Smooth muscle cell (in vitro differentiated cells): Measurements from ENCODE around the gene PDE3B. TPM values are rescaled to one million over a fixed set of nuclear protein-coding genes. Genes with fewer than 3 reads are reported as not detected.

ENCODE experiments used
- DNase-seq: peaks from one replicate; lab custom pipeline; 2025; ENCODE audit not compliant: unreplicated experiment; lab: John Stamatoyannopoulos, UW
- H2AFZ ChIP-seq: fragments of 200-600 bp; sonication (generic); 2 replicates; pipeline ENCODE4 v1.6.0; 2016; ENCODE audit warnings: antibody characterized with exemption, low read depth, mild to moderate bottlenecking
- H3F3A ChIP-seq: fragments of 200-600 bp; sonication (generic); 2 replicates; pipeline ENCODE4 v1.6.0; 2017; ENCODE audit warnings: antibody characterized with exemption, low read depth
- H3K27ac ChIP-seq: fragments of 200-600 bp; sonication (generic); 2 replicates; pipeline ENCODE4 v1.5.1; 2016; ENCODE audit warnings: low read depth, mild to moderate bottlenecking
- H3K27me3 ChIP-seq: fragments of 200-600 bp; sonication (generic); 2 replicates; pipeline ENCODE4 v1.6.1; 2016; ENCODE audit warnings: low read depth, mild to moderate bottlenecking
- H3K36me3 ChIP-seq: fragments of 200-600 bp; sonication (generic); 2 replicates; pipeline ENCODE4 v1.5.1; 2016; ENCODE audit warnings: low read depth
- H3K4me1 ChIP-seq: fragments of 200-600 bp; sonication (generic); 2 replicates; pipeline ENCODE4 v1.5.1; 2016; ENCODE audit warnings: low read depth
- H3K4me2 ChIP-seq: fragments of 200-600 bp; sonication (generic); 2 replicates; pipeline ENCODE4 v1.6.0; 2016; ENCODE audit warnings: mild to moderate bottlenecking
- H3K4me3 ChIP-seq: fragments of 200-600 bp; sonication (generic); 2 replicates; pipeline ENCODE4 v1.5.1; 2016; ENCODE audit warnings: mild to moderate bottlenecking
- H3K79me2 ChIP-seq: fragments of 200-600 bp; sonication (generic); 2 replicates; pipeline ENCODE4 v1.6.0; 2016; ENCODE audit warnings: low read depth, mild to moderate bottlenecking
- H3K9ac ChIP-seq: fragments of 200-600 bp; sonication (generic); 2 replicates; pipeline ENCODE4 v1.6.0; 2016; ENCODE audit warnings: low read depth
- H3K9me3 ChIP-seq: fragments of 200-600 bp; sonication (generic); replicated peaks from 2 replicates; pipeline ENCODE4 v1.5.1; 2016; ENCODE audit warnings: low read depth
- H4K20me1 ChIP-seq: fragments of 200-600 bp; sonication (generic); 2 replicates; pipeline ENCODE4 v1.6.0; 2016; ENCODE audit warnings: low read depth
- WGBS: methylation state at CpG from one replicate; pipeline ENCODE4 v1.1.7; 2016; ENCODE audit warnings: low lambda C conversion rate; 5-methylcytosine and 5-hydroxymethylcytosine counted together
- polyA plus RNA-seq: library from polyadenylated mRNA; unstranded; fragments of >200 nt; fragmentation: Nextera tagmentation; extraction: Ambion mirVana; gene quantifications from 2 replicates; pipeline ENCODE4 v1.2.1, GENCODE V29; 2016
- total RNA-seq: library from RNA; depleted of rRNA; stranded (reverse); fragments of >200 nt; gene quantifications from 2 replicates; pipeline ENCODE4 v1.2.3, GENCODE V29; 2014
- TF ChIP-seq, protein P1 (sequence below): fragments of 200-600 bp; sonication (generic); IDR thresholded peaks from 2 replicates; pipeline ENCODE4 v1.5.1; 2017; ENCODE audit warnings: borderline replicate concordance, mild to moderate bottlenecking, antibody characterized with exemption; ENCODE audit not compliant: insufficient read depth, poor library complexity, severe bottlenecking

Gene PDE3B
- total and polyA plus RNA-seq, 2 experiments from 2014 or later = 1.7 to 1.8 TPM

DNA sequence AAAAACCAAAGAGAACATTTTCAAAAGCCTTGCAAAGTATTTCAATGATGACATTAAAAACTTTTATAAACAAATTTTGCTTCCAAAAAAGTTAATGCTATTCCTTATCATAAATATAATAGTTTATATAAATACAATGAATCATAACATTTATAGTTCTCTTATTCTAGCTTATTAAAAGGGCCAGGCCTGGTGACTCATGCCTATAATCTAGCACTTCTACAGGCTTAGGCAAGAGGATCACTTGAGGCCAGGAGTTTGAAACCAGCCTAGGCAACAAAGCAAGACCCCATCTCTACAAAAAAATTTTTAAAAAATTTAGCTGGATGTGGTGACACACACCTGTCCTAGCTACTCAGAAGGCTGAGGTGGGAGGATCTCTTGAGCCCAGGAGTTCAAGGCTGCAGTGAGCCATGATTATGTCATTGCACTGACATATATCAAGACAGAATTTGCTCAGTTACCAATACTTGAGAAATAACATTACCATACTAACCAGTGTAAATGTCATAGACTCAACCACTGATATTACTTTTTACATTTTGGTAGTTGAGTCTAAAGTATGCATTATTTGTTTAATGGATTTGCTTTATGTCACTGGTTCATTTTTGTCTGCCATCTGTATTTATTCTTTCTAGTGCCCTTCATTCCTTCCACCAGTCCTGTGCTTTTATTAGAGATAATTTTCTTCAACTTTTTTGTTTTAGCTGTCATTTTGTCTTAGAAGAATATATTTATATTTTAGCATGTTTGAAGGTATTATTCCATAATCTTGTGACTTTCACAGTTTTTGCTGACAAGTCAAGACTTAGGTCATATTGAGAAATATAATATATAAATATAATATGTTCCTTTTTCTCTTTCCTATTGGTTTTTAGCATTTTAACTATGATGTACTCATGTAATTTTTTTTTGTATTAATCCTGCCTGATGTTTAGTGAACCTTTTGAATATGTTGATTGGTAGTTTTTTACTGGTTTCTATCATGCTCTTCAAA, 192.2 kb downstream of the PDE3B start:
- Histone ChIP-seq H3K27ac (no peak overlapping the region), H3K9me3 (no peaks in the 10 kb centered on the region), H3K4me3 (no peak overlapping the region), H3F3A (no peaks in the 10 kb centered on the region), H3K4me1 (no peaks in the 10 kb centered on the region), H3K4me2 (no peak overlapping the region), H3K27me3 (no peaks in the 10 kb centered on the region), H3K79me2 (no peaks in the 10 kb centered on the region), H3K9ac (no peak overlapping the region), H4K20me1 (no peaks in the 10 kb centered on the region), H2AFZ (no peak overlapping the region), H3K36me3 (no peaks in the 10 kb centered on the region)
- TF ChIP-seq, protein P1, sequence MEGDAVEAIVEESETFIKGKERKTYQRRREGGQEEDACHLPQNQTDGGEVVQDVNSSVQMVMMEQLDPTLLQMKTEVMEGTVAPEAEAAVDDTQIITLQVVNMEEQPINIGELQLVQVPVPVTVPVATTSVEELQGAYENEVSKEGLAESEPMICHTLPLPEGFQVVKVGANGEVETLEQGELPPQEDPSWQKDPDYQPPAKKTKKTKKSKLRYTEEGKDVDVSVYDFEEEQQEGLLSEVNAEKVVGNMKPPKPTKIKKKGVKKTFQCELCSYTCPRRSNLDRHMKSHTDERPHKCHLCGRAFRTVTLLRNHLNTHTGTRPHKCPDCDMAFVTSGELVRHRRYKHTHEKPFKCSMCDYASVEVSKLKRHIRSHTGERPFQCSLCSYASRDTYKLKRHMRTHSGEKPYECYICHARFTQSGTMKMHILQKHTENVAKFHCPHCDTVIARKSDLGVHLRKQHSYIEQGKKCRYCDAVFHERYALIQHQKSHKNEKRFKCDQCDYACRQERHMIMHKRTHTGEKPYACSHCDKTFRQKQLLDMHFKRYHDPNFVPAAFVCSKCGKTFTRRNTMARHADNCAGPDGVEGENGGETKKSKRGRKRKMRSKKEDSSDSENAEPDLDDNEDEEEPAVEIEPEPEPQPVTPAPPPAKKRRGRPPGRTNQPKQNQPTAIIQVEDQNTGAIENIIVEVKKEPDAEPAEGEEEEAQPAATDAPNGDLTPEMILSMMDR = no peak
- no peak for DNase-seq

DNA sequence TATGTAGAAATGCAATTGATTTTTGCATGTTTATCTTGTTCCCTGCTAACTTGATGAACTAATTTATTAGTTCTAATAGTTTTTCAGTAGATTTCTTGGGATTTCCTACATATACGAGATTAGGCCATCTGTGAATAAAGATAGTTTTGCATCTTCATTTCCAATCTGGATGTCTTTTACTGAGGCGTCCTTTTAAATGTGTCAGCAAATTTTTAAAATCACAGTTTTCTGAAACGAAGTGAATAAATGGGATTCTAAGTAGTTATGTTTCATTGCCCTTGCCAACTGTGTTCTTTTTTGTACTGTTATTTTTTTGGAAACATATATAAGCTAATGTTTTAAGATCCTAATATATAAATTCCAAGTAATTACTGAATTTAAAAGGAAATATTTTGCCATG, 198.4 kb downstream of the PDE3B start:
- no peak overlapping the region for H3K4me2 ChIP-seq
- no peaks in the 10 kb centered on the region for H4K20me1 ChIP-seq
- no peaks in the 10 kb centered on the region for H3K79me2 ChIP-seq
- DNase-seq = no peak
- H3K4me3 ChIP-seq = no peak overlapping the region
- no peaks in the 10 kb centered on the region for H3K27me3 ChIP-seq
- no peaks in the 10 kb centered on the region for H3F3A ChIP-seq
- no peaks in the 10 kb centered on the region for H3K4me1 ChIP-seq
- H3K9ac ChIP-seq = no peak overlapping the region
- no peaks in the 10 kb centered on the region for H3K9me3 ChIP-seq
- TF ChIP-seq, protein P1 = no peak
- no peak overlapping the region for H2AFZ ChIP-seq
- no peaks in the 10 kb centered on the region for H3K36me3 ChIP-seq
- WGBS = 96% methylated on average over 3 of the region's 3 CpGs
- H3K27ac ChIP-seq = no peak overlapping the region

DNA sequence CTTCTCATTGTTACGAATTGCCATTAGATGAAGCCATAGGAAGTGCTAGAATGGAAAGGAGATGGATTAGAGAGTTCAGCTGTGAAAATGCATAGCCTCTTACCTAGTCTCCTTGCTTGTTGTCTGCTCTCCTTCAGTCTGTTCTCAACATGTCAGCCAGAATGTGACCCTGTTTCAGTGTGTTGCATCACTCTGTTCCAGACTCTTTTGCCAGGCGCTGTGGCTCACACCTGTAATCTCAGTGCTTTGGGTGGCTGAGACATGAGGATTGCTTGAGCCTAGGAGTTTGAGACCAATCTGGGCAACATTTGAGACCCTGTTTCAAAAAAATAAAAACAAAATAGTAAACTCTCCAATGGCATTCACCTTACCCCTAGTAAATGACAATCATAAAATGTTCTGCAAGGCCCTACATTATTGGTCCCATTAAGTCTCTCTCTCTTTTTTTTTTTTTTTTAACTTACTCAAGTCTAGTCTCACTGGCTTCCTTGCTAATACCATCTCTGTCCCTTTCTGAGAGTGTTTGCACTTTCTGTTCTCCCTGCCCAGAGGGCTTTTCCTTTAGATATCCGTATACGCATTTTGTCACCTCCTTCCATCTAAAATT, 209.1 kb downstream of the PDE3B start:
- H3K27ac ChIP-seq = no peak overlapping the region
- no peak overlapping the region for H3K9ac ChIP-seq
- no peaks in the 10 kb centered on the region for H4K20me1 ChIP-seq
- no peak overlapping the region for H3K4me3 ChIP-seq
- H3K9me3 ChIP-seq = no peaks in the 10 kb centered on the region
- H3K4me2 ChIP-seq = no peak overlapping the region
- H2AFZ ChIP-seq = no peak overlapping the region
- no peaks in the 10 kb centered on the region for H3K4me1 ChIP-seq
- H3F3A ChIP-seq = no peaks in the 10 kb centered on the region
- WGBS = 90% methylated on average over 4 of the region's 4 CpGs
- DNase-seq = no peak
- no peaks in the 10 kb centered on the region for H3K27me3 ChIP-seq
- TF ChIP-seq, protein P1 = no peak
- no peaks in the 10 kb centered on the region for H3K79me2 ChIP-seq
- no peaks in the 10 kb centered on the region for H3K36me3 ChIP-seq
